Right lobe of liver (tissue), 6 donors: Measurements from ENCODE around the gene TRMO. TPM values are rescaled to one million over a fixed set of nuclear protein-coding genes. Genes with fewer than 3 reads are reported as not detected.

Experiments
- ATAC-seq, 4 donors: fragments of 200-7000 bp; cut with Tn5 transposase; one replicate each; pipeline ENCODE4 v1.9.1; 2020; ENCODE audit warnings: mild to moderate bottlenecking in 4 of 4, moderate library complexity in 4 of 4
- DNase-seq, 3 donors: peaks; one replicate each; pipeline ENCODE4 v3.0.0-alpha.2; 2020
- H3K27ac ChIP-seq, 3 donors: fragments of 200-600 bp; one replicate each; pipeline ENCODE4 v1.8.0; 2022
- H3K27me3 ChIP-seq, 2 donors: fragments of 200-600 bp; one replicate each; pipeline ENCODE4 v1.8.0; 2022
- H3K36me3 ChIP-seq, 4 donors: fragments of 200-600 bp; sonication (generic) in 1 of 4; one replicate each; pipeline versions ENCODE4 v1.5.1 to v1.8.0; 2017 to 2022; ENCODE audit warnings: control low read depth in 1 of 4
- H3K4me1 ChIP-seq, 4 donors: fragments of 200-600 bp; sonication (generic) in 1 of 4; one replicate each; pipeline versions ENCODE4 v1.5.1 to v1.8.0; 2017 to 2022; ENCODE audit warnings: control low read depth in 1 of 4
- H3K4me3 ChIP-seq, 3 donors: fragments of 200-600 bp; one replicate each; pipeline ENCODE4 v1.8.0; 2022
- H3K9me3 ChIP-seq, 4 donors: fragments of 200-600 bp; sonication (generic) in 1 of 4; one replicate each; pipeline versions ENCODE4 v1.5.1 to v1.8.0; 2017 to 2022; ENCODE audit warnings: control low read depth in 1 of 4
- CTCF ChIP-seq, 4 donors: fragments of 200-600 bp in 3 of 4; fragments of 450-650 bp in 1 of 4; IDR thresholded peaks; one replicate each; pipeline versions ENCODE4 v1.5.1 to v1.8.0; 2016 to 2022; ENCODE audit warnings: antibody characterized with exemption in 4 of 4, mild to moderate bottlenecking in 2 of 4
- POLR2A ChIP-seq: fragments of 450-650 bp; IDR thresholded peaks from one replicate; pipeline ENCODE4 v1.6.1; 2017; ENCODE audit warnings: antibody characterized with exemption, mild to moderate bottlenecking
- WGBS: methylation state at CpG from one replicate; pipeline ENCODE4 v1.1.6; 2018; ENCODE audit warnings: low coverage, low lambda C conversion rate; ENCODE audit not compliant: insufficient coverage; ENCODE audit errors: missing lambda C conversion rate; 5-methylcytosine and 5-hydroxymethylcytosine counted together
- intact Hi-C, 2 donors: fragments of 100-400 bp; cut with DNase I; formaldehyde crosslinking; loops; one replicate each; pipeline versions ENCODE4 v1.11.2 to v1.14.1; 2022
- total RNA-seq, 6 experiments: library from RNA; depleted of rRNA in 2 of 6; stranded (reverse); fragments of >200 nt in 2 of 6; fragmentation: NEBNext Ultra II Directional in 3 of 6; extraction: Animal tissue kit (Norgen Biotek cat#: 25700) in 3 of 6; gene quantifications; one replicate each; pipeline versions ENCODE4 v1.1.0 to v1.2.4, GENCODE V29; 2016 to 2023
- donor health status: DM: no; HTN: yes; CAD: no.
- donor health status: DM: no; HTN: no; CAD: no.
- donor health status: DM: no; HTN: no; CAD: no.
- donor health status: DM: no; HTN: yes; CAD: no.
- donor health status: DM: no; HTN: yes; CAD: no.

TRMO gene
- total RNA-seq, 6 experiments from 2014 or later: 5.7 to 14.7 (median 8.3) TPM

- no peaks in the 10 kb centered on the region for H3K4me1 ChIP-seq
- H3K27ac ChIP-seq: no peak overlapping the region
- H3K4me3 ChIP-seq: no peak overlapping the region
- DNase-seq (no peak), ATAC-seq (no peak)
- peaks cover 0 to 14% (median 0%) of the 10 kb centered on the region in 4 donors for H3K9me3 ChIP-seq
- no peaks in the 10 kb centered on the region for H3K36me3 ChIP-seq
- no peaks in the 10 kb centered on the region for H3K27me3 ChIP-seq
- no peak for TF ChIP-seq POLR2A
- no peak for TF ChIP-seq CTCF (IDR thresholded peaks at IDR 0.05)
- intact Hi-C loops: no loop called here
- 54% methylated on average over 1 of the region's 1 CpG for WGBS
Observed at GRCh38 chr9:97864396-97864795, 57.9 kb downstream of the TRMO start.

DNA sequence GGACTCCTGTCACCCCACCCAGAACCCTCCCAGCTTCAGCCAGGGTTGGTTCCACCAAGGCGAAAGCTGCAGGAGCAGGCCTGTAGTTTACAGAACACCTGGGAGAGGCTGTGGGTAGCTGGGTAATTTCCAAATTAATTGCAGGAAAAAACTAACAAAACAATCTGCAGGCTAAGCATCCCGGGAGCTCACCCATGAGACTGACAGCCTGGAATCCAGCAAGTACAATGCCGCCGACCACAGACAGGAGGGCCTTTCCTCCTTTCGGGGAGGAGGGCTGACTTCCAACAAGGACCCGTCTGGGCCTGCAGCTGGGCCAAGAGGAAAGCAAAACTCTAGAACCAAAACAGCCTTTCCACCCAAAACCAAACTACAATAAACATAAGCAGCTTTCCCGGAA lies 59.0 kb downstream of the TRMO start:
- DNase-seq (no peak), ATAC-seq (no peak)
- WGBS: no CpG with 5 or more reads among the region's 7 CpGs
- Histone ChIP-seq H3K36me3 (no peaks in the 10 kb centered on the region), H3K27ac (no peak overlapping the region), H3K27me3 (no peaks in the 10 kb centered on the region), H3K4me1 (no peaks in the 10 kb centered on the region), H3K9me3 (peaks cover 0 to 14% (median 0%) of the 10 kb centered on the region in 4 donors), H3K4me3 (no peak overlapping the region)
- intact Hi-C loops: no loop called here
- TF ChIP-seq CTCF (IDR thresholded peaks at IDR 0.05) (no peak), POLR2A (no peak)

- intact Hi-C loops: no loop called here
- Histone ChIP-seq H3K27ac (no peak overlapping the region), H3K9me3 (peaks cover 0 to 6% (median 0%) of the 10 kb centered on the region in 4 donors), H3K4me1 (no peaks in the 10 kb centered on the region), H3K36me3 (no peaks in the 10 kb centered on the region), H3K27me3 (peaks cover 0 to 7% of the 10 kb centered on the region in 2 donors), H3K4me3 (no peak overlapping the region)
- TF ChIP-seq POLR2A (no peak), CTCF (IDR thresholded peaks at IDR 0.05) (no peak)
- ATAC-seq (no peak), DNase-seq (no peak)
- WGBS: 63% methylated on average over 5 of the region's 5 CpGs
Observed at GRCh38 chr9:97861148-97861475, 61.2 kb downstream of the TRMO start.

GRCh38 chr9:97860451-97861147 lies 61.7 kb downstream of the TRMO start:
- Histone ChIP-seq H3K9me3 (peaks cover 0 to under 1% (median 0%) of the 10 kb centered on the region in 4 donors), H3K4me1 (no peaks in the 10 kb centered on the region), H3K36me3 (no peaks in the 10 kb centered on the region), H3K4me3 (no peak overlapping the region), H3K27me3 (peaks cover 0 to 12% of the 10 kb centered on the region in 2 donors), H3K27ac (no peak overlapping the region)
- TF ChIP-seq CTCF (IDR thresholded peaks at IDR 0.05): no peak
- TF ChIP-seq POLR2A: no peak
- no peak for ATAC-seq
- intact Hi-C loops: no loop called here
- 32% methylated on average over 6 of the region's 10 CpGs for WGBS
- no peak for DNase-seq

DNA sequence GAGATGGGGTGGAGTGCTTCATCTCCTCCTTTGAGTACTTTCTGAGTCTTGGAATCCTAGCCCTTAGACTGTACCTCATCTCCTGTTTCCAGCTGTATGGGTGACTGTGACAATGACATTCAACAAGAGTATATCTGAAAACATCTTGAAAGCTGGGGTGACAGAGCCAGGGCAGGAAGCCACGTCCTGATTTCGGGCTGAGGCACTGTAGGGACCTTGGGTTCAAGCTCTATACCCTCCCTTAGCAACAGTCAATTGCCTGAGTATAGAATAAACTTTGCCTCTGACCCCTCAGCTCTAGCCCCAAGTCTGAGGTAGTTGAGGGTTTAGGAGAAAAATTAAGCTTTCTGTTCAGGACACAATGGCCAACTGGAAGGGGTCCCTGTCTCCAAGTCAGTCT lies 63.0 kb downstream of the TRMO start:
- Histone ChIP-seq H3K4me3 (no peak overlapping the region), H3K4me1 (no peaks in the 10 kb centered on the region), H3K27me3 (peaks cover 7 to 25% of the 10 kb centered on the region in 2 donors), H3K27ac (no peak overlapping the region), H3K36me3 (no peaks in the 10 kb centered on the region), H3K9me3 (no peaks in the 10 kb centered on the region)
- TF ChIP-seq CTCF (IDR thresholded peaks at IDR 0.05) (no peak), POLR2A (no peak)
- no peak for ATAC-seq
- intact Hi-C loops: no loop called here
- 42% methylated on average over 2 of the region's 2 CpGs for WGBS
- DNase-seq: no peak
